Activated T-cell treated with anti-CD3 and anti-CD28 coated beads, Interleukin-2, amount 50 U/mL, for 1 hour (primary cell): Measurements from ENCODE around the gene WDPCP.
"Not testable (repeated sequence)": the region's sequence is repeated elsewhere in the genome, so short reads cannot be mapped to it uniquely, and the experiment has no call there.

ENCODE experiments used
- DNase-seq: peaks from one replicate; pipeline ENCODE4 v3.0.0-alpha.2; 2020

WDPCP gene

GRCh38 chr2:63344575-63345284 is 243.5 kb downstream of the WDPCP start:
- no peak for DNase-seq

DNA sequence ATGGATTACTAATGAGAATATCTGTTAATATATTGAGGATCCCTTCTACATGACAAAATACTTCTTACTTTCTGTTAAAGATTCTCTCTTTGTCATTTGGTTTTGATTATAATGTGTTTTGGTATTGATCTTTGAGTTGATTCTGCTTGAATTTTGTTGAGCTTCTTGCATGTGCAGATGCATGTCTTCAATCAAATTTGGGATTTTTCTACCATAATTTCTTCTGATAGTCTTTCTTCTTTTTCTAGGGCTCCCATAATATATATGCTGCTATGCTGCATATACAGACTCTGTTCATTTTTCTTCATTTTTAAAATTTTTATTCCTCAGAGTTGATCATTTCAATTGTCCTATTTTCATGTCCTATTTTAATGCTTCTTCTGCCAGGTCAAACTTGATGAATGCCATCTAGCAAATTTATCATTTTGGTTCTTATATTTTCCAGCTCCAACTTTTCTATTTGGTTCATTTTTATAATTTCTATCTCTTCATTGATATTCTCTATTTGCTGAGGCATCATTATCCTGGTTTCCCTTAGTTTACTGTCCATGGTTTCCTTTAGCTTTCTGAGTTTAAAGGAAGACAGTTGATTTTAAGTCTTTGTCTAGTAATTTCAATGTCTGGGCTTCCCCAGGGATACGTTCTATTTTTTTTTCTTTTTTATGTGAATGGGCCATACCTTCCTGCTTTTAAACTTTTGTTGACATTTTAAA is 244.7 kb downstream of the WDPCP start:
- no peak for DNase-seq

- DNase-seq, result no peak
These were observed 247.8 kb downstream of the WDPCP start for GRCh38 chr2:63340443-63340842.

GRCh38 chr2:63334910-63335309 is 253.4 kb downstream of the WDPCP start:
- no peak for DNase-seq

GRCh38 chr2:63326473-63326872 is 261.8 kb downstream of the WDPCP start:
- no peak for DNase-seq

DNA sequence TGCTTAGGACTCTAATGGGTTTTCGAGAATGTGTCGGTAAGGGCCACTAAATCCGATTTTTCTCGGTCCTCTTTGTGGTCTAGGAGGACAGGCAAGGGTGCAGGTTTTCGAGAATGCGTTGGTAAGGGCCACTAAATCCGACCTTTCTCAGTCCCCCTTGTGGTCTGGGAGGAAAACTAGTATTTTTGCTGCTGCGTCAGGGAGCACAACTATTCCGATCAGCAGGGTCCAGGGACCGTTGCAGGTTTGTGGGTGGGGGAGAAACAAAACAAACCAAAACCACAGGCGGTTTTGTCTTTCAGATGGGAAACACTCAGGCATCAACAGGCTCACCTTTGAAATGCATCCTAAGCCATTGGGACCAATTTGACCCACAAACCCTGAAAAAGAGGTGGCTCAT is 264.6 kb downstream of the WDPCP start:
- DNase-seq, result not testable (repeated sequence)

GRCh38 chr2:63321973-63322372 is 266.3 kb downstream of the WDPCP start:
- DNase-seq, result not testable (repeated sequence)

DNA sequence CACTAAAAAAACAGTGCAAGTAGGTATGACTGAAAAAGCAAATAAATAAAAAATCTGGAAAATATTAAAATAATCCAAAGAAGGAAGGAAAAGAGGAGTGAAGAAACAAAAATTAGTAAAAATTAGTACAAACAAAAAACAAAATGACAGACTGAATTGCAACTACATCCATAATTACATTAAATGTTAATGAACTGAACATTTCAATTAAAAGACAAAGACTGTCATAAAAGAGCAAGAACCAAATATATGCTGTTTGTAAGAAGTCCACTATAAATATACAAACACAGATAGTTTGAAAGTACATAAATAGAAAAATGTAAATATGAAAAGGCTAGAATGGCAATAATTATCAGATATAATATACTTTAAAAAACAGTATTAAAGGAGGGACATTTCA is 267.6 kb downstream of the WDPCP start:
- DNase-seq, result no peak

DNA sequence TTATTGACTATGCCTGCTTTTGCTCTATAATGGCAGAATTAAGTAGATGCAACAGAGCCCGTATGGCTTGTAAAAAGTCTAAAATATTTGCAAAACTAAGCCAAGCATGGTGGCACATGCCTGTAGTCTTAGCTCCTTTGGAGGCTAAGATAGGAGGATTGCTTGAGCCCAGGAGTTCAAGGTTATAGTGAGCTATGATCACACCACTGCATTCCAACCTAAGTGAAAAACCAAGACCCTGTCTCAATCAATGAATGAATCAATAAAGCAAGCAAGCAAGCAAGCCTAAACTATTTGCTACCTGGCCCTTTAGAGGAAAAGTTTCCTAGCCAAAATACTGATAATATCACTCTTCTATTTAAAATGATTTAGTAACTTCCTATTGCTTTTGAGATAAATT is 277.7 kb downstream of the WDPCP start:
- DNase-seq, result no peak

DNA sequence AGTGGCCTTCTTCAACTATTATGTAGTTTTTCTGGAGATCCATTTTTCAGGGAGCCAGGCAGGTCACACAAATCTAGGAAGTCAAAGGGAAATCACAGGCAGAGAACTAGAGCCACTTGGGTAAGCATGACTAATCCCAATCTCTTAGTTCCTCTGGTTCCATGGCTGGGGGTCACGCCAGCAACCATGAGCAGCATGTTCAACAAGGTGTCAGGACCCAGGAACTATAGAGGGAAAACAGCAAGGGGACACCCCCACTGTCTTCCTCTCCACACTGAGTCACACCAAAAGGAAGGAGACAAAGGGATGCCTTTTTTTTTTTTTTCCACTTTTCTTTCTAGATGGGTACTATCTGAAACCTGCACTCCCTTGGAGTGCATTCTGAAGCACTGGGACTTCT is 286.8 kb downstream of the WDPCP start:
- DNase-seq, result no peak

DNA sequence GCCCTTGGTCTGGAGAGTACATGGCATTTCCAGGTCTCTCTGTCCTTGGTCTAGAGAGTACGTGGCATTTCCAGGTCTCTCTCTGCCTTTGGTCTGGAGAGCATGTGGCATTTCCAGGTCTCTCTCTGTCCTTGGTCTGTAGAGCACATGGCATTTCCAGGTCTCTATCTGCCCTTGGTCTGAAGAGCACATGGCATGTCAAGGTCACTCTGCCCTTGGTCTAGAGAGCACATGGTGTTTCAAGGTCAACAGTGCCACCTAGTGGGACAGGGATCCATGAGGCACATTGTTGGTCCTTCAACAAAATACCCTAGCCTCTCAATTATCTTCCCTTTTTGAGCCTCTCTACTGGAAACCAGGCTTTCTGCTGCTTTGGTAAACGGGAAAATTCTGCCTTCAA is 287.4 kb downstream of the WDPCP start:
- no peak for DNase-seq

- DNase-seq, result no peak
These were observed 300.3 kb downstream of the WDPCP start for GRCh38 chr2:63287956-63288355.

- not testable (repeated sequence) for DNase-seq
These were observed 301.8 kb downstream of the WDPCP start for GRCh38 chr2:63286520-63286919.

DNA sequence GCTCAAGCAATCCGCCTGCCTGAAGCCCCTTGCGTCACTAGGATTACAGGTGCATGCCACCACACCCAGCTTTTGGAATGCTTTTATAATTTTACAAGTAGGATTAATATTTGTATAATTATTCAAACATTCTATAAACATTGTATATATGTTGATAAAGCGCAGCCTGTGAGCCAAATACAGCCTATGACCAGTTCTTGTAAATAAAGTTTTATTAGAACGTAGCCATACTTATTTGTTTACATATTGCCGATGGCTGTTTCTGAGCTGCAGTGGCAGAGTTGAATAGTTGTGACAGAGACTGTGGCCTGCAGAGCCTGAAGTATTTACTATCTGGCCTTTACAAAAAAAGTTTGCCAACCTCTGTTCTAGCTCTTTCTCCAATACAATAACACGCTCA is 305.0 kb downstream of the WDPCP start:
- no peak for DNase-seq

GRCh38 chr2:63272560-63272959 is 315.7 kb downstream of the WDPCP start:
- no peak for DNase-seq

DNA sequence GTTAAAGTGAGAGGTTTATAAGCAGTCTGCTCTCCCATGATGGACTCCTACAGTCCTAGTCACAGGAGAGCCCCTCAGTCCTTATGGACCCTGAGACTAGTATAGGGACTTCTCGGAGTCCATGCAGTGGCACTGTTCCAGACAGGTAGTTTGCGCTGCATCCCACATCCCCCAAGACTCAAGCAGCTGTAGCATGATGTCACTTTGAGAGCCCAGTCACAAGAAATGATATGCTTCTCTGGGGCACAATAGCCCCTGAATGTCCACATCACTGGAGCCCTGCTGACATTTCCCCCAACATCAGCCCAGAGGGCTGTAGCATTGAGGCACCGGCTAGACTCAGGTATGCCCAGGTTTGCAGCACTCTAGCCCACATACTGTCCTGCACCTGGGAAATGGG is 317.6 kb downstream of the WDPCP start:
- no peak for DNase-seq

DNA sequence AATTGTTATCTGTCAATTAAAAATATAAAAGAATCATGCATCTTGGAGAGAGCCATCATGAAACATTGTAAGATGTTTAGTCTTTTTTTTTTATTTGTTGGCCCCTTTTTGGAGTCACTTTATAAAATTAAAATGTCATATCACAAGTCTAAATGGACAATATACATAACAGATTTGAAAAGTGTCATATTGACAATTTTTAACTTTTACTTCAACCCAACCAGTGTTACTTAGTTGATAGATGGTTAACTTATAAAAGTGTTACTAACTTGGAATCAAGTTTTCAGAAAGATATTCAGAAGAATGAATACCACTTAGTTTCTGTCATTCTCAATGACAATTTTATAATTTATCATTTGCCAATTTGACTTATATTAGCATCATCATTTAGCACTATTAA is 319.3 kb downstream of the WDPCP start:
- DNase-seq, result no peak

GRCh38 chr2:63261137-63261621 is 327.1 kb downstream of the WDPCP start:
- no peak for DNase-seq

GRCh38 chr2:63257473-63257872 is 330.8 kb downstream of the WDPCP start:
- DNase-seq, result no peak

DNA sequence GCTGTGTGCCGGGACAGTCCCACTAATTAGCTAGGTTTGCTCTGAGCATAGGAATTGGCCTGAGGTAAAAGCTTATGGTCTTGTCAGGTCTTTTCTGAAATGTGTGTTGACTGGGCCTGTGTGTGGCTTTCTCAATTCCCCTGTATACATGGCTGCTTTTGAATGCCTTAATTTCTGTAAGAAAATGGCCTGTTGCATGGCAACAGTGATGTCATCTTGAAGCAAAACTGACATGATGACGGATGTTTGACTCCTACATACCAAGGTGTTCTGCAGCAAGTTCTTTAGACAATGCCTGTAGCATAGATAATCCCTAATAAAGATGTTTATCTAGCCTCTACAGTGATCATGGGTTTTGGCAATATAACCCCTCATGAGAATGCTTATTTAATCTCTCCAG is 339.1 kb downstream of the WDPCP start:
- no peak for DNase-seq

GRCh38 chr2:63242747-63243146 is 345.5 kb downstream of the WDPCP start:
- DNase-seq, result no peak

- no peak for DNase-seq
These were observed 362.2 kb downstream of the WDPCP start for GRCh38 chr2:63225964-63226686.

DNA sequence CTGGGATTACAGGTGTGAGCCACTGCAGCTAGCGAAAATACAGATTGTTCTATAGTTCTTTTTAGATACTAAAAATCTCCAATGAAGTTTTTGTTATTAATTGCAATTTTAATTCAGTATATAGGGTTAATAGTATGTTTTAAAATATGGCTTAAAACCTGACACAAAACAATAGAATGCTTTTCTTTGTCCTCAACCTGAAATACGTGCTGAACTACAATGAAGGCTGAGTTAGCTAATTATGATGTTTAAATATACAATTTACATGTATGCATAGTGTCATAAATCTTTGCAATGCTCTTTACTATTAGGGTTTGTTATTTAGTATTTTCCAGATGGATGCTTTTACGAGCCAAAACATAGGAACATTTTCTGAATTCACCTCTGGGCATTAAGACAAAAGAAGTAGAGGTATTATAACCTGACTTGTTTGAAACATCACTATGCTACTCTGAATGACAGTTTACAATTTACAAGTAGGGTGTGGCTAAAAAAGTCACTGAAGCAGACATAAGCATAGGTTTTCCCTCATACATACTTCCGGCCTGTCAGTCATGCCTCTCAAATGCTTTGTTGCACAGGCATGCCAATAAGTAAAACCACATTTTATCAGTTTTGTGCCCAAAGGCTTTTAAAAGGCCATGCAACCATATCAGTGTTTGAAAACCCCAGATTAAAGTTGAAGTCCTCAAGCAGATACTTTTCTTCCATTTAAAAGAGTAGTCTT is 369.3 kb downstream of the WDPCP start:
- DNase-seq, result no peak
